ENCODE data around the gene ADCY6. TPM values are rescaled to one million over a fixed set of nuclear protein-coding genes. Genes with fewer than 3 reads are reported as not detected.

ADCY6 gene
- total RNA-seq, 4 donors from 2014 or later = 23.6 to 45.5 (median 30.3) TPM

DNA sequence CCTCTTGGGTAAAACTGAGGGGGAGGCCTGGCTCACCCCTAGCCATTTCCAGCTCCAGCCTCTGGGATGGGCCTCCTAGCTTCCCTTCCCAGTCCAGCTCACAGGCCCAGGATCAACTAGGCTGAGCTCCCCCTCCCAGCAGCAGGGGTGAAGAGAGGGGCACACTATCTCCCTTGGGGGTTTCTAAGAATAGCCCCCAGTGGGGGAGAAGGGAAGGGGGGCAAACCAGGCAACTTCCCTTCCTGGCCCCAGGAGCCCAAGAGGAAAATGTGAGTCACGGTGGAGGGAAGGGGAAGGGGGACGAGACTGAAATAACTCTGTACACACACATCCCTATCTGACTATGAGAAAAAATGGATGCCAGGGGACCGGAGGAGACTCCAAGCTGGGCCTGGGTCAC lies 9.0 kb downstream of the ADCY6 start:
- Histone ChIP-seq H3K4me1 (peaks cover 9 to 23% of the 10 kb centered on the region in 2 donors), H3K27me3 (no peaks in the 10 kb centered on the region), H3K9me3 (no peaks in the 10 kb centered on the region), H3K4me3 (replicated peaks in 1 of 3) (no peak overlapping the region), H3K36me3 (peaks cover 8 to 14% of the 10 kb centered on the region in 2 donors), H3K27ac (peak overlapping the region in 2 of 3 donors; percentile 24 to 43)
- DNase-seq = no peak
- 59 to 60% methylated on average over 3 of the region's 3 CpGs for WGBS, 2 donors
- no peak for TF ChIP-seq POLR2A (IDR thresholded peaks at IDR 0.05)
- TF ChIP-seq, protein P1, sequence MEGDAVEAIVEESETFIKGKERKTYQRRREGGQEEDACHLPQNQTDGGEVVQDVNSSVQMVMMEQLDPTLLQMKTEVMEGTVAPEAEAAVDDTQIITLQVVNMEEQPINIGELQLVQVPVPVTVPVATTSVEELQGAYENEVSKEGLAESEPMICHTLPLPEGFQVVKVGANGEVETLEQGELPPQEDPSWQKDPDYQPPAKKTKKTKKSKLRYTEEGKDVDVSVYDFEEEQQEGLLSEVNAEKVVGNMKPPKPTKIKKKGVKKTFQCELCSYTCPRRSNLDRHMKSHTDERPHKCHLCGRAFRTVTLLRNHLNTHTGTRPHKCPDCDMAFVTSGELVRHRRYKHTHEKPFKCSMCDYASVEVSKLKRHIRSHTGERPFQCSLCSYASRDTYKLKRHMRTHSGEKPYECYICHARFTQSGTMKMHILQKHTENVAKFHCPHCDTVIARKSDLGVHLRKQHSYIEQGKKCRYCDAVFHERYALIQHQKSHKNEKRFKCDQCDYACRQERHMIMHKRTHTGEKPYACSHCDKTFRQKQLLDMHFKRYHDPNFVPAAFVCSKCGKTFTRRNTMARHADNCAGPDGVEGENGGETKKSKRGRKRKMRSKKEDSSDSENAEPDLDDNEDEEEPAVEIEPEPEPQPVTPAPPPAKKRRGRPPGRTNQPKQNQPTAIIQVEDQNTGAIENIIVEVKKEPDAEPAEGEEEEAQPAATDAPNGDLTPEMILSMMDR (IDR thresholded peaks at IDR 0.05) = no peak
- intact Hi-C loops (cut with DNase I) = no loop called here

DNA sequence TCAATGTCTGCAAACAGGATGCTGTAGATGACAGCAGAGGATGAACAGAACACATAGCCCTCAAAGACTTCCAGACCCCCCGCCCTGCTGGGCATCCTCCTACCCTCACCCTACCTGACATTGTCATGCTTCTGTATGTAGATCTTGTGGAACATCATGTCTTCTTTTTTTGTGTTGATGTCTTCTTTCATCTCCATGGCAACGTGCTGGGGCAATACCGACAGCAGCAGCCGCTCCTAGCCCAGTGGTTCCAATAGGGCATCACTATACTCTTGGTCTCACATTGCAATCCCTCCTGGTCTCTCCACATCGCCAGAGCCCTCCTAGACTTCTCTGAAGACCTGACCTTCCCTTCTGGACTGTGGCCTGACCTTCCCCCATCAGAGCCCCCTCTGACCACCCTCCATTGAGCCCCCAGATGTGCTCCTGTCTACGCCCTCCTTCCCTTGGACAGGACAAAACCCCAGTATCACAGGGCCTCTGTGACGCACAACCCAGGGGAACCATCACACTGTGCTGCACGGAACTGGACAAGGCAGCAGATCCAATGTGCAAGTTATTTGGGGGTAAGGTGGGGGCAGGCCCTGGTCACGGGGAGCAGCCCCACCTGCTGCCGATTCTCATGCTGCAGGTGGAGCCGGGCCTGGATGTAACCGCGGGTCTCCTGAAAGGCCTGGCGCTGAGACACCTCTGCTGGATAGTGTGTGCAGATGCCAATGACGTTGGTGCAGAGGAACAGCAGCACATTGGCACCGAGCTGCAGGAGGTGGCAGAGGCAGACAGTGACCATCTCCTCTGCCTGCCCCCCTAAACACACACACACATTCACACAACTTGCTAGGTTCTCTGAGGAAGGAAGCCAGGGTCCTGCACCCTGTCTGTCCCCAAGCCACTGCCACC lies 11.1 kb downstream of the ADCY6 start:
- no peak for DNase-seq
- Histone ChIP-seq H3K27ac (no peak overlapping the region), H3K36me3 (peaks cover 26 to 35% of the 10 kb centered on the region in 2 donors), H3K4me1 (peaks cover 9 to 23% of the 10 kb centered on the region in 2 donors), H3K9me3 (no peaks in the 10 kb centered on the region), H3K27me3 (no peaks in the 10 kb centered on the region), H3K4me3 (replicated peaks in 1 of 3) (no peak overlapping the region)
- 89 to 94% methylated on average over 14 to 15 of the region's 16 CpGs for WGBS, 2 donors
- TF ChIP-seq POLR2A (IDR thresholded peaks at IDR 0.05) = no peak
- TF ChIP-seq, protein P1 (IDR thresholded peaks at IDR 0.05) = no peak
- intact Hi-C loops (cut with DNase I) = no loop called here

DNA sequence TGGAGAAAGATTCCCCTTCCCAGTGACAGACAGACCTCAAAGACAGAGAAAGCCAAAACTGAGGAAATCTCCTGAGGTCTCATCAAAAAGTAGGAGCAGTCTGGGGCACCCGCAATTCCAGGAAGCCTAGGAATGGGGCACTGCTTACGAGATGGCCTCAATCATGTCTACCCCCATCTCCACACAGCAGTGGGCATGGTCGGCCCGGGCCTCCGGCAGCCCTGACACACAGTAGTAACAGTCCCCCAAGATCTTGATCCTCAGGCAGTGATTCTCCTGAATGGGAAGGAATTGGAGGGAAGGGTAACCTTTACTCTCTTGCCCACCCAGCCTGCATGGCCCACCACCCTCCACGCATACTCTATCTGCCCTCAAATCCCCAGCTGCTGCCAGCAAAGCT lies 11.9 kb downstream of the ADCY6 start:
- no peaks in the 10 kb centered on the region for H3K27me3 ChIP-seq
- peaks cover 9 to 23% of the 10 kb centered on the region in 2 donors for H3K4me1 ChIP-seq
- 92 to 95% methylated on average over 6 of the region's 6 CpGs for WGBS, 2 donors
- no peak for DNase-seq
- intact Hi-C loops (cut with DNase I) = no loop called here
- H3K4me3 ChIP-seq (replicated peaks in 1 of 3) = no peak overlapping the region
- H3K9me3 ChIP-seq = no peaks in the 10 kb centered on the region
- TF ChIP-seq, protein P1 (IDR thresholded peaks at IDR 0.05) = no peak
- peaks cover 32 to 38% of the 10 kb centered on the region in 2 donors for H3K36me3 ChIP-seq
- H3K27ac ChIP-seq = no peak overlapping the region

DNA sequence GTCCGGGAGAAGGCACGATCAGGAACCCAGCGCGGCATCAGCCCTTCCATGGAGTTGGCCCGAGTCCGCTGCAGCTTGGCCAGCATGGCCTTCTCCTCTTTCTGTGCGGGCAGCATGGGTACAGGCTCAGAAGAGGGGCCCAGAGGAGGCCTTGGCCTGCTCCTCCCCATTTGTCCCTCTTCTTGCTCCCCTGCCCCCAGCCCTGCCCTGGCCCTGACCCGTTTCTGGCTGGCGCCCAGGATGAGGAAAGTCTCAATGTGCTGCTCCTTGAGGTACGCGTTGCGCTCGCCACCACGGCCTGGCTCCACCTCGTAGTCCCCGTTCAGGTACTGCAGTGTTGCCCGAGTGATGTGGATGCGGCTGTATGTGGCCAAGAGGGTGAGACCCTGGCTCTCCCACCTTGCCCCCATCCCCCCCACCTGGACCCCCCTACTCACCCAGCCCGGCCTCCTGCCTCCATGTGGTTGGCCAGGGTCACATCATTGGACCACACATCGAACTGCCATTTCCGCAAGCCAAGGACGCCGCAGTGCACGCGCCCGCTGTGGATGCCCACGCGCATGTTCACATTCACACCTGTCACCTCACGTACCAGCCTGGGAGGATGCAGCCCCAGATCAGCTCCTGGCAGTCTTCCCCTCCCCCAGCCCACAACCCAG lies 12.8 kb downstream of the ADCY6 start:
- H3K27ac ChIP-seq = no peak overlapping the region
- no peaks in the 10 kb centered on the region for H3K27me3 ChIP-seq
- H3K4me3 ChIP-seq (replicated peaks in 1 of 3) = no peak overlapping the region
- H3K4me1 ChIP-seq = peaks cover 6 to 19% of the 10 kb centered on the region in 2 donors
- no peak for DNase-seq
- no peaks in the 10 kb centered on the region for H3K9me3 ChIP-seq
- H3K36me3 ChIP-seq = peaks cover 41 to 46% of the 10 kb centered on the region in 2 donors
- WGBS, 2 donors = 95 to 96% methylated on average over 17 to 28 of the region's 29 CpGs
- no peak for TF ChIP-seq POLR2A (IDR thresholded peaks at IDR 0.05)
- TF ChIP-seq, protein P1 (IDR thresholded peaks at IDR 0.05) = no peak
- intact Hi-C loops (cut with DNase I) = no loop called here

DNA sequence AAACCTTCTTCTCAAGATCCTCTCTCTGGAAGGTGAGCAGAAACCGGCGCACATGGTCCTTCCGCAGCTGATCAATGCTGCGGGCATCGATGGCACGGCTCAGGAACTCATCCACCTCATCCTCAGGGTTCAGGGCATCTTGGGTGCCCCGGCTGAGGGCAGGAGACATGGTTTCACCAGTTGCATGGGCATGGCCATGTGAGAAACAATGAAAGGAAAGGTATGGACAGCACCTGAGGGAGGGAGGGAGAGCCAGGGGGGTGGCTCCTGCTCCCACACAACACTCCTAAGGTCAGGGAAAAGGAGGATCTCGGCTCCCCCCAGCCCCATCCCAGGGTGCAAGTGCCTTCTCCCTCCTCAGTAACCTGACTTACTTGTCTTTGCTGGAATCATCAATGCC lies 13.6 kb downstream of the ADCY6 start:
- WGBS, 2 donors = 94 to 98% methylated on average over 8 of the region's 8 CpGs
- no peaks in the 10 kb centered on the region for H3K9me3 ChIP-seq
- intact Hi-C loops (cut with DNase I) = no loop called here
- no peak overlapping the region for H3K27ac ChIP-seq
- H3K27me3 ChIP-seq = no peaks in the 10 kb centered on the region
- peaks cover 49 to 55% of the 10 kb centered on the region in 2 donors for H3K36me3 ChIP-seq
- no peak for DNase-seq
- peaks cover under 1 to 10% of the 10 kb centered on the region in 2 donors for H3K4me1 ChIP-seq
- H3K4me3 ChIP-seq (replicated peaks in 1 of 3) = no peak overlapping the region
- TF ChIP-seq POLR2A (IDR thresholded peaks at IDR 0.05) = no peak
- TF ChIP-seq, protein P1 (IDR thresholded peaks at IDR 0.05) = no peak
